ENCODE data around the gene DMXL1. TPM values are rescaled to one million over a fixed set of nuclear protein-coding genes. Genes with fewer than 3 reads are reported as not detected.

Gene DMXL1, protein sequence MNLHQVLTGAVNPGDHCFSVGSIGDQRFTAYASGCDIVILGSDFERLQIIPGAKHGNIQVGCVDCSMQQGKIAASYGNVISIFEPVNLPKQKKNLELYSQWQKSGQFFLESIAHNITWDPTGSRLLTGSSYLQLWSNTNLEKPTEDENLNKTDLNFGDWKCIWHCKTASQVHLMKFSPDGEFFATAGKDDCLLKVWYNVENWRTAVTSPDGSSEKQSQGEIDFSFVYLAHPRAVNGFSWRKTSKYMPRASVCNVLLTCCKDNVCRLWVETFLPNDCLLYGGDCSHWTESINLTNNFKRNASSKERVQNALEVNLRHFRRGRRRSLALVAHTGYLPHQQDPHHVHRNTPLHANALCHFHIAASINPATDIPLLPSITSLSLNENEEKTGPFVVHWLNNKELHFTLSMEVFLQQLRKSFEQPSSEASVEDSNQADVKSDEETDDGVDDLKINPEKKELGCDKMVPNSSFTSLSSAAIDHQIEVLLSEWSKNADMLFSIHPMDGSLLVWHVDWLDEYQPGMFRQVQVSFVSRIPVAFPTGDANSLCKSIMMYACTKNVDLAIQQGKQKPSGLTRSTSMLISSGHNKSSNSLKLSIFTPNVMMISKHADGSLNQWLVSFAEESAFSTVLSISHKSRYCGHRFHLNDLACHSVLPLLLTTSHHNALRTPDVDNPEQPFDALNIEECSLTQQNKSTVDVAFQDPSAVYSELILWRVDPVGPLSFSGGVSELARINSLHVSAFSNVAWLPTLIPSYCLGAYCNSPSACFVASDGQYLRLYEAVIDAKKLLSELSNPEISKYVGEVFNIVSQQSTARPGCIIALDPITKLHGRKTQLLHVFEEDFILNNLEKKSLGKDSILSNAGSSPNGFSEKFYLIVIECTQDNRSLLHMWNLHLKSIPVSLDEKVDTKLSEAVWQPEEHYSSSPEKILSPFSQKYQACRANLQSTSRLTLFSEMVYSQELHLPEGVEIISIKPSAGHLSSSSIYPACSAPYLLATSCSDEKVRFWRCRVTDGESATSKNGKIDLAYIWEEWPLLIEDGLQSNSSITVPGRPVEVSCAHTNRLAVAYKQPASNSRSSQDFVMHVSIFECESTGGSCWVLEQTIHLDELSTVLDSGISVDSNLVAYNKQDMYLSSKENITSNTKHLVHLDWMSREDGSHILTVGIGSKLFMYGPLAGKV (N-terminal part only)
- polyA plus RNA-seq, result 10 to 100 TPM in 1 of 3 donors, 1 to 10 TPM in 2; 8.2 to 10.7 (median 8.9) TPM

DNA sequence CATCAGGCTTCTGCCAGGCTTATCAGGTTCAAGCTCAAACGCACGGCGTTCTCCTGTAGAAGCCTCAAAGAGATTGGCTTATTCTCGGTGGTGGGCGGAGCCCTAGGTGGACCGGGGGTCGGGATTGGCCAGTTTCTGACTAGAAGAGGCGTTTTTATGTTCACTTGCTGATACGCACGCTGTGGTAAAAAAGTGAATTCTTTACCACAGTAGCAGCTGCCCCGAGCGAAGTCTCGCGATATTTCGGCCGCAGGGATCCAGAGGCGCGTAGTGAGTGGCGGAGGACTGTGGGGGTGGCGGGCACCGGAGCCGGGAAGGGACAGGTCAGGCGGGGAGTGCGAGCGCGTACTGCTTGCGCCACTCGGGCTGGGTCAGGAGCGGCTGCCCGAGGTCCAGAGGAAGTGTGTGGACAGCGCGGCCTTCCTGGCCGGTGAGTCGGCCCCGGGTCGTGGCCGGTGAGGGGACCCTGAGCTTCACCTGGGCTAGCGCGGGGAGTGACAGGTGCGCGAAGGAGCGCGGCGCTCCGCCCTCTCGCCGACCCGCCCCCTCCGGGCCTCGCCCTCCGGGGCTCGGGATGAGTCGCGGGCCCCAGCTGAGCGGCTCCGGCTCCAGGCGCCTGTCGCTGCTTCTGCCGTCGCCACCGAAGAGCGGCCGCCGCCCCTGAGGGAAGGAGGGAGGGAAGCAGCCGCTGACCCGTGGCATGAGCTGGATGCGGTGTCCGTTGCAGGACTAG is at the start of gene DMXL1:
TSS of gene DMXL1 (plus strand) at position 260 of the 733 bp plus-strand sequence. CDS start 483 bp downstream, outside the sequence.
- 0 to 1% (median 0%) methylated on average over 44 to 68 of the region's 68 CpGs for WGBS, 3 donors
- peak within 1 kb of the TSS; percentile 95 for H3K27ac ChIP-seq (ENCODE audit: low read depth, low read length)

DNA sequence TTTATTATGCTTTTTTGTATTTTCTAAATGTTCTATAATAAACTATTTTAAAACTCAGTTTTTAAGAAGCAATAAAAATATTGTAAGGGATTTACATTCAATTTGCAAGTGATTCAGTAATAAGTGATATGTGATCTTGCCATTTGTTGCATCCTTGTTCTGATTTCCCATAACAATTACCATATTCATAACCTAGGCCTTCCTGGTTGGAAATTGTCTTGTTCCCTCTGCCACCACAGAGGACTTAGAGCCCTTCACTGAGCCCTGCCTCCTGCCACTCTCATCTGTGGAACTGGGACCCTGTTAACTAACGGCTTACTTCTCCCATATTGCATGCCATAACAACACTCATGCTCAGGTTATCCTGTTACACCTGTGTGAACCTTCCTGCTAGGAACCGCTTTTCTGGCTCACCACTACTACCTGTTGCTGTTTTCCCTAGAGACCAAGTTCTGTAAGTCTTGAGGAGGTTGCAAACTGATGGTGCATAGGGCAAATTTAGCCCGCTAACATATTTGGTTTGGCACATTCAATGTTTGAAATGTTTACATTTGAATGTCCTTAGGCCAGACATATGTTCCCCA is 49.6 kb upstream of the DMXL1 start:
- no peak overlapping the region for H3K27ac ChIP-seq (ENCODE audit: low read depth, low read length)
- 73 to 91% (median 91%) methylated on average over 3 of the region's 3 CpGs for WGBS, 3 donors

GRCh38 chr5:119022017-119022745 is 48.7 kb upstream of the DMXL1 start:
- no peak overlapping the region for H3K27ac ChIP-seq (ENCODE audit: low read depth, low read length)
- WGBS, 3 donors, result 50 to 54% (median 52%) methylated on average over 5 of the region's 5 CpGs

- WGBS, 3 donors, result 18 to 35% (median 33%) methylated on average over 1 of the region's 1 CpG
- H3K27ac ChIP-seq (ENCODE audit: low read depth, low read length), result no peak overlapping the region
Observed at GRCh38 chr5:119022773-119023172, 48.1 kb upstream of the DMXL1 start.

GRCh38 chr5:119028575-119028974 is 42.3 kb upstream of the DMXL1 start:
- H3K27ac ChIP-seq (ENCODE audit: low read depth, low read length), result no peak overlapping the region
- 76 to 93% (median 82%) methylated on average over 5 of the region's 5 CpGs for WGBS, 3 donors

DNA sequence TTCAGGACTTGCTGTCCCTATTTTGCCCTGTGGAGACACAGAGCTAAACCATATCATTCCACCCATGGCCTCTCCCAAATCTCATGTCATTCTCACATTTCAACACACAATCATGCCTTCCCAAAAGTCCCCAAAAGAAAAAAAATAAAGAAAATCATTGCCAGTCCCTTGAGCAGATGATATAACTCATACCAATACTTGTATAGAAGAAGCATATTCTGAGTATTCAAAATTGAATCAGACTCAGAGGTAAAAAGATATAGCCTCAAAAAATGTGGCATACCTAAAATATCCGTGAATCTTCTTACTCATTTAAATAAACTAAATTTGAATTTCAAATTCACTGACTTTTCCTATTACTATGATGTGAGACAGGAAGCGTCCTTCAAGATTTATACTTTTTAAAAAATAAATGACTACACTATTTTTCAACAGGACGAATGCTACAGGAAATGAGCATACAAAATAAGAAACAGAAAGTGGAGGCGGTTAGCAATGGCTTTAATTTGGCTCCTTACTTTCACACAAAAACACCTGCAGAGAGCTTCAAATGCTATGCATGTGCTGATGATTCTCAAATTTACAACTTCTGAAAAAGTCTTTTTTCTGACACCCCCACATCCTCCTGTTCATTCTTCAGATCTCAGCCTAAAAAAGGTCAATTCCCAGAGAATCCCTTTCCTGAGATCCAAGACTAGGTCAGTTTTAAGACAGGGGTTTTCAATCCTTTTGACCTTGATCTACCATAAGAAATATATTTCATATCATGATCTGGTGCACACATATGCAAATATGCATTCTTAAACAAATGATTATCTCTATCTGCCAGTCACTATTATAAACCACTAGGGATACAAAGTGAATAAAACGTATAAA is 39.6 kb upstream of the DMXL1 start:
- WGBS, 3 donors, result 50 to 80% (median 54%) methylated on average over 5 of the region's 5 CpGs
- H3K27ac ChIP-seq (ENCODE audit: low read depth, low read length), result no peak overlapping the region

DNA sequence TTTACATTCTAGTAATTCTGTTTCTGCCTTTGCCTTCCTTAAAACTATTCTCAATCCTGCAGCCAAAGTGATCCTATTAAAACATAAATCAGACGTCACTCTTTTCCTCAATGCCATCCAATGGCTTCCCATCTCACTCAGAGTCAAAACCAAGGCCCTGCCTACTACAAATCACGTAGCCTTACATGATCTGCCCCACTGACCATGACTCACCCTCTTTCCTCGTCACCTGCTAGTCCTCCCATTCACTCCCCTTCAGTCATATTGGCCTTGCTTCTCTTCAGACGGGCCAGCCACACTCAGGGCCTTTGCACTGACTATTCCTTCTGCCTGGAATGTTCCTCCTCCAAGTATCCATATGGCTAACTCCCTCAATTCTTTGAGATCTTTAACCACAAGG is 39.0 kb upstream of the DMXL1 start:
- WGBS, 3 donors, result 75 to 91% (median 84%) methylated on average over 4 of the region's 4 CpGs
- no peak overlapping the region for H3K27ac ChIP-seq (ENCODE audit: low read depth, low read length)

- WGBS, 3 donors, result 55 to 93% (median 67%) methylated on average over 3 of the region's 3 CpGs
- H3K27ac ChIP-seq (ENCODE audit: low read depth, low read length), result no peak overlapping the region
Observed at GRCh38 chr5:119032656-119033055, 38.2 kb upstream of the DMXL1 start.

GRCh38 chr5:119033135-119033534 is 37.8 kb upstream of the DMXL1 start:
- H3K27ac ChIP-seq (ENCODE audit: low read depth, low read length), result no peak overlapping the region
- 85 to 91% (median 88%) methylated on average over 3 of the region's 3 CpGs for WGBS, 3 donors

DNA sequence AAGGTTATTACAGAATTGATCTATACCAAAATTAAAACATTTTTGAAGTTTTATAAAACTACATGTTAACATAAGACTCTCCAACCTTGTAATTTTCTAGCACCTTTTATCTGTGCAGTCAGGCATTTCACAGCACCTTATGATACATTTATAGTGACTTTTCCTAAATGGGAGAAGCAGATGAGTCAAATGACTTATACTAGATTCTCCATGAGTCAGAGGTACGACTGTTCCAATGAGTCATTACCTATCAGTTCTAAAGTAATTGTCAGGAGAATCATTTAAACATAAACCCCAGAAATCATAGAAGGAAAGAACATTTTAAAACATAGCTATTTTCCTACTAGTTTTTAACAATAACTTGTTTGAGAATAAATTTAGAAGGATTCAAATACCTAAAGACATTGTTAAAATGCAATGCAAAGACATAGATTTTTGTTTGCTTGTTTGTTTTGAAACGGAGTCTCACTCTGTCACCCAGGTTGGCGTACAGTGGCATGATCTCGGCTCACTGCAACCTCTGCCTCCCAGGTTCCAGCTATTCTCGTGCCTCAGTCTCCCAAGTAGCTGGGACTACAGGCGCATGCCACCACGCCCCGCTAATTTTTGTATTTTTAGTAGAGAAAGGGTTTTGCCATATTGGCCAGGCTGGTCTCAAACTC is 34.7 kb upstream of the DMXL1 start:
- H3K27ac ChIP-seq (ENCODE audit: low read depth, low read length), result no peak overlapping the region
- WGBS, 3 donors, result 88 to 92% (median 89%) methylated on average over 8 of the region's 8 CpGs

GRCh38 chr5:119037496-119038215 is 33.2 kb upstream of the DMXL1 start:
- 77 to 93% (median 87%) methylated on average over 16 of the region's 16 CpGs for WGBS, 3 donors
- no peak overlapping the region for H3K27ac ChIP-seq (ENCODE audit: low read depth, low read length)

DNA sequence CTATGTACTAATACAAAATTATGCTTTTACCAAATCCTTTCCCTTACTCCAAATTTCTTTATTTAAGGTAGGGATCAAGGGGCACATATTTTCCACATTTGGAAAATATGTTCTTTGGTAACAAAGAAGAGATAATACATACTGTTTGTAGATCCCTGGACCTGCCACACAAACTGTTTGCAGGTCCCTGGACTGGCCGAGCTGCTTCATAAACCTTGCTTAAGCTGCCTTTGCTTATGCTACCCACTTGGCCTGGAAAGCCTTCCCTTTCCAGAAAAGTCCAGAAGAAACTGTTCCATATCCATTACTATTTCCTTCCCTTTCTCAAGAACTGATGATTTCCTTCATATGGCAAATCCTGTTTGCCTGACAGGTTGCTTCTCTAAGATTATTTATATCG is 22.6 kb upstream of the DMXL1 start:
- 57 to 84% (median 74%) methylated on average over 2 of the region's 2 CpGs for WGBS, 3 donors

GRCh38 chr5:119049824-119050449 is 20.9 kb upstream of the DMXL1 start:
- WGBS, 3 donors, result 56 to 91% (median 65%) methylated on average over 7 of the region's 7 CpGs

More for the DNA sequence above, 22.6 kb upstream of the DMXL1 start:
- H3K27ac ChIP-seq (ENCODE audit: low read depth, low read length), result no peak overlapping the region

DNA sequence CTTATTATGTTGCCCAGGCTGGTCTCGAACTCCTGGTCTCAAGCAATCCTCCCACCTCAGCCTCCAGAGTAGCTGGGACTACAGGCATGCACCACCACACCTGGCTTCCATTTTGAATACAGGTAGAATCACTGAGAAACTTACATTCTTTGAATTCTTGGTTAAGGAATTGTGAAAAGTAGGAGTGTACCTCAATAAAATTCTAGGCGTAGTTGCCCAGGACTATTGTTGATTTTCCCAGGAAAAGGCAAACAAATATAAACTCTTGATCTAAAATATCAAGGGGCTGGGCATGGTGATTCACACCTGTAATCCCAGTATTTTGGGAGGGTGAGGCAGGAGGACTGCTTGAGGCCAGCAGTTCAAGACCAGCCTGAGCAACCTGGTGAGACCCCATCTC is 16.8 kb upstream of the DMXL1 start:
- WGBS, 3 donors, result 94 to 99% (median 96%) methylated on average over 2 of the region's 2 CpGs
- H3K27ac ChIP-seq (ENCODE audit: low read depth, low read length), result no peak overlapping the region

More at GRCh38 chr5:119049824-119050449, 20.9 kb upstream of the DMXL1 start:
- H3K27ac ChIP-seq (ENCODE audit: low read depth, low read length), result no peak overlapping the region

DNA sequence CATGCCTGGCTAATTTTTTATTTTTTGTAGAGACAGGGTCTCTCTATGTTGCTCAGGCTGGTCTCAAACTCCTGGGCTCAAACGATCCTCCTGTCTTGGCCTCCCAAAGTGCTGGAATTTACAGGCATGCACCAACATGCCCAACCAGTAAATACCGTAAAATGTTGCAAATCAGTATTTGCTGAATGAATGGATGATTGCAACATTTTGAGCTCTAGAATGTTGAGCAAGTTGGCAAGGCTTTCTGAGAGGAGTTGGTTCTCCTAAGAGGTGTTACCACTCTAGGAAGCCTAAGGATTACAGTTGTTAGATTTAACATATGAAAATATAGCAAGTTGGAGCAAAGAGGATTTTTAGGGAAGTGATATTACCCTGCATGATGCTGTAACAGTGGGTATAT is 15.6 kb upstream of the DMXL1 start:
- no peak overlapping the region for H3K27ac ChIP-seq (ENCODE audit: low read depth, low read length)
- WGBS, 3 donors, result 65 to 88% (median 66%) methylated on average over 2 of the region's 2 CpGs

Measured in adipose tissue (tissue), 3 donors.